ENCODE measurements around the gene SNX4.

The SNX4 gene

GRCh38 chr3:125440559-125440955 lies 79.4 kb downstream of the SNX4 start:
- no peaks in the 10 kb centered on the region for H3K27me3 ChIP-seq (ENCODE audit: insufficient read depth, low read length)
- H3K36me3 ChIP-seq (ENCODE audit: insufficient read depth, low read length), result no peaks in the 10 kb centered on the region; the same call in 1 of the 2 replicates
- H3K9ac ChIP-seq (ENCODE audit: low read length), result no peak overlapping the region
- H3K9me3 ChIP-seq (ENCODE audit: low read length), result no peaks in the 10 kb centered on the region
- no peak overlapping the region for H3K27ac ChIP-seq (ENCODE audit: low read depth, low read length, poor library complexity, severe bottlenecking)
- H3K79me2 ChIP-seq (ENCODE audit: insufficient read depth, low read length), result no peaks in the 10 kb centered on the region
- H3K9me2 ChIP-seq (ENCODE audit: low read depth, low read length), result no peaks in the 10 kb centered on the region
- H3F3A ChIP-seq (ENCODE audit: insufficient read depth, low read length), result peaks cover 4% of the 10 kb centered on the region; the same call in 1 of the 2 replicates
- no peaks in the 10 kb centered on the region for H3K4me1 ChIP-seq (ENCODE audit: insufficient read depth, low read length, severe bottlenecking)
- H2AFZ ChIP-seq (ENCODE audit: low read length), result no peak overlapping the region
- no peaks in the 10 kb centered on the region for H4K20me1 ChIP-seq (ENCODE audit: insufficient read depth, low read length)
- H3K4me2 ChIP-seq (ENCODE audit: low read length), result no peak overlapping the region
- TF ChIP-seq EZH2 (IDR thresholded peaks at IDR 0.05; ENCODE audit: borderline replicate concordance, low read length) (no peak), CTCF (IDR thresholded peaks at IDR 0.05; ENCODE audit: low read length) (no peak)
- H3K4me3 ChIP-seq (ENCODE audit: low read depth, low read length, poor library complexity, severe bottlenecking), result no peak overlapping the region

GRCh38 chr3:125437631-125438435 lies 82.2 kb downstream of the SNX4 start:
- peak; percentile 93 for TF ChIP-seq CTCF (IDR thresholded peaks at IDR 0.05; ENCODE audit: low read length)
- TF ChIP-seq EZH2 (IDR thresholded peaks at IDR 0.05; ENCODE audit: borderline replicate concordance, low read length), result no peak
- no peaks in the 10 kb centered on the region for H3K9me3 ChIP-seq (ENCODE audit: low read length)

GRCh38 chr3:125436921-125437320 lies 83.1 kb downstream of the SNX4 start:
- Histone ChIP-seq H2AFZ (ENCODE audit: low read length) (no peak overlapping the region), H4K20me1 (ENCODE audit: insufficient read depth, low read length) (no peaks in the 10 kb centered on the region), H3K27me3 (ENCODE audit: insufficient read depth, low read length) (peaks cover 3% of the 10 kb centered on the region; the same call in 1 of the 2 replicates), H3F3A (ENCODE audit: insufficient read depth, low read length) (no peaks in the 10 kb centered on the region), H3K4me2 (ENCODE audit: low read length) (no peak overlapping the region), H3K9me3 (ENCODE audit: low read length) (no peaks in the 10 kb centered on the region), H3K36me3 (ENCODE audit: insufficient read depth, low read length) (no peaks in the 10 kb centered on the region), H3K27ac (ENCODE audit: low read depth, low read length, poor library complexity, severe bottlenecking) (no peak overlapping the region), H3K4me3 (ENCODE audit: low read depth, low read length, poor library complexity, severe bottlenecking) (no peak overlapping the region), H3K4me1 (ENCODE audit: insufficient read depth, low read length, severe bottlenecking) (no peaks in the 10 kb centered on the region), H3K9ac (ENCODE audit: low read length) (no peak overlapping the region), H3K9me2 (ENCODE audit: low read depth, low read length) (no peaks in the 10 kb centered on the region), H3K79me2 (ENCODE audit: insufficient read depth, low read length) (no peaks in the 10 kb centered on the region)
- TF ChIP-seq CTCF (IDR thresholded peaks at IDR 0.05; ENCODE audit: low read length) (no peak), EZH2 (IDR thresholded peaks at IDR 0.05; ENCODE audit: borderline replicate concordance, low read length) (no peak)

More at GRCh38 chr3:125437631-125438435, 82.2 kb downstream of the SNX4 start:
- H3K9ac ChIP-seq (ENCODE audit: low read length), result no peak overlapping the region
- H3K36me3 ChIP-seq (ENCODE audit: insufficient read depth, low read length), result no peaks in the 10 kb centered on the region
- no peak overlapping the region for H3K4me3 ChIP-seq (ENCODE audit: low read depth, low read length, poor library complexity, severe bottlenecking)
- no peaks in the 10 kb centered on the region for H3K4me1 ChIP-seq (ENCODE audit: insufficient read depth, low read length, severe bottlenecking)
- no peaks in the 10 kb centered on the region for H3K9me2 ChIP-seq (ENCODE audit: low read depth, low read length)
- no peaks in the 10 kb centered on the region for H3K79me2 ChIP-seq (ENCODE audit: insufficient read depth, low read length)
- no peak overlapping the region for H3K27ac ChIP-seq (ENCODE audit: low read depth, low read length, poor library complexity, severe bottlenecking)
- no peaks in the 10 kb centered on the region for H4K20me1 ChIP-seq (ENCODE audit: insufficient read depth, low read length)
- H3K27me3 ChIP-seq (ENCODE audit: insufficient read depth, low read length), result no peaks in the 10 kb centered on the region
- H3F3A ChIP-seq (ENCODE audit: insufficient read depth, low read length), result peaks cover 4% of the 10 kb centered on the region; the same call in 1 of the 2 replicates
- H2AFZ ChIP-seq (ENCODE audit: low read length), result no peak overlapping the region
- no peak overlapping the region for H3K4me2 ChIP-seq (ENCODE audit: low read length)
